Dendritic cell treated with granulocyte-macrophage colony-stimulating factor and Interleukin-4, amounts not matched to agents 40 ng/mL and 50 ng/mL, for 4 days (primary cell): ENCODE data around the gene RYK.

ENCODE experiments used
- H3K27ac Mint-ChIP-seq: one replicate; pipeline ENCODE4 v1.8.0; 2022; ENCODE audit warnings: mild to moderate bottlenecking, mixed read lengths
- H3K27me3 Mint-ChIP-seq: one replicate; pipeline ENCODE4 v1.8.0; 2022; ENCODE audit warnings: mild to moderate bottlenecking, mixed read lengths
- H3K36me3 Mint-ChIP-seq: one replicate; pipeline ENCODE4 v1.8.0; 2022; ENCODE audit warnings: low read depth, mixed read lengths
- H3K4me1 Mint-ChIP-seq: one replicate; pipeline ENCODE4 v1.8.0; 2022; ENCODE audit warnings: low read depth, mixed read lengths
- H3K4me3 Mint-ChIP-seq: one replicate; pipeline ENCODE4 v1.8.0; 2022; ENCODE audit warnings: mild to moderate bottlenecking, moderate library complexity, mixed read lengths
- H3K9me3 Mint-ChIP-seq: one replicate; pipeline ENCODE4 v1.8.0; 2022; ENCODE audit warnings: mixed read lengths
- intact Hi-C: fragments of 100-400 bp; cut with micrococcal nuclease; formaldehyde crosslinking; loops from one replicate; pipeline ENCODE4 v1.15.0; 2022

RYK gene

GRCh38 chr3:134250717-134251220 lies at the start of gene RYK:
Gene RYK (minus strand): TSS chr3:134250859. CDS start chr3:134250654, 205 bp downstream.
- Mint-ChIP-seq H3K27ac (peak within 1 kb of the TSS; percentile 88), H3K9me3 (no peaks in the 10 kb centered on the region), H3K4me3 (peak within 1 kb of the TSS; percentile 85), H3K36me3 (peaks cover 6% of the 10 kb centered on the region), H3K4me1 (peaks cover 78% of the 10 kb centered on the region), H3K27me3 (peaks cover 2% of the 10 kb centered on the region)
- intact Hi-C loops = loop anchor here (5.0 to 10.0 kb wide), 2 partner anchors 237 to 1944 kb away; partner anchors contain the start of genes ANAPC13, CEP63 and MSL2

DNA sequence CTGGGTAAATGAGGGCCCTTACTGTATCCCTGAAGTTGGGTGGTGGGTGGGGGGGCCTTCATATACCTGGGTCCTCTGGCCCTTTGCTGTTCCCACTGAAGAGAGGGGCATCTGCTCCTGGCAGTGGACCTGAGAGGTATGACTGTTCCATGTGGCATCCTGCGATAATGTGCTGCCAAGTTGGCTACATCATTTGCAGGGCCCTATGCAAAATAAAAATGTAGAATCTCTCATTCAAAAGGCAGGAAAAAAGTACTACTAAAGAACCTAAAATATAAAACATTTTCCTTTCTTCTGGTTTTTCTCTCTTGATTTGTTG lies 49.2 kb upstream of the RYK start:
- H3K4me3 Mint-ChIP-seq = no peak overlapping the region
- H3K9me3 Mint-ChIP-seq = peaks cover 6% of the 10 kb centered on the region
- H3K36me3 Mint-ChIP-seq = no peaks in the 10 kb centered on the region
- H3K27me3 Mint-ChIP-seq = peaks cover 32% of the 10 kb centered on the region
- H3K4me1 Mint-ChIP-seq = peaks cover 6% of the 10 kb centered on the region
- H3K27ac Mint-ChIP-seq = no peak overlapping the region
- intact Hi-C loops = loop anchor here (5.0 to 10.0 kb wide), 2 partner anchors 65 to 88 kb away; no protein-coding TSS in a partner anchor

- peaks cover 31% of the 10 kb centered on the region for H3K27me3 Mint-ChIP-seq
- H3K4me1 Mint-ChIP-seq = peaks cover 6% of the 10 kb centered on the region
- no peak overlapping the region for H3K27ac Mint-ChIP-seq
- peaks cover 6% of the 10 kb centered on the region for H3K9me3 Mint-ChIP-seq
- intact Hi-C loops = loop anchor here (5.0 to 10.0 kb wide), 2 partner anchors 65 to 87 kb away; no protein-coding TSS in a partner anchor
- no peak overlapping the region for H3K4me3 Mint-ChIP-seq
- no peaks in the 10 kb centered on the region for H3K36me3 Mint-ChIP-seq
Observed at GRCh38 chr3:134299185-134299887, 48.7 kb upstream of the RYK start.

DNA sequence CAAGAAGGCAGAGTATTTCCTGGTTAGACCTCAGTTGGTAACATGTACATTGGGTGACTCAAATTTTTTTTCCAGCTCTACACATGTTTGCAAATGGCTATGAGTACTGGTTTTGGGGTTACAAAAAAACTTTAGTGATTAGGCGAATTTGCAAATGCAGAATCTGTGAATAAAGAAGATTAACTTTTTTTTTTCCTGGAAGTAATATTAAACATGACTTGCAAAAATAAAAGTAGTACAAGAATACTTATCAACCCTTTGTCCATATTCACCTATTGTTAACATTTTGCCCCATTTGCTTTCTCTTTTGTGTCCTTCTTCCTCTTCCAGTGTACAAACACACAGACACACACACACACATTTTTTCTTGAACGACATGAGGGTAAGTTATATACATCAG lies 47.6 kb upstream of the RYK start:
- H3K27ac Mint-ChIP-seq = no peak overlapping the region
- intact Hi-C loops = loop anchor here (5.0 to 10.0 kb wide), 2 partner anchors 63 to 86 kb away; no protein-coding TSS in a partner anchor
- H3K36me3 Mint-ChIP-seq = no peaks in the 10 kb centered on the region
- H3K9me3 Mint-ChIP-seq = peaks cover 6% of the 10 kb centered on the region
- H3K4me3 Mint-ChIP-seq = no peak overlapping the region
- peaks cover 23% of the 10 kb centered on the region for H3K27me3 Mint-ChIP-seq
- H3K4me1 Mint-ChIP-seq = peaks cover 6% of the 10 kb centered on the region

DNA sequence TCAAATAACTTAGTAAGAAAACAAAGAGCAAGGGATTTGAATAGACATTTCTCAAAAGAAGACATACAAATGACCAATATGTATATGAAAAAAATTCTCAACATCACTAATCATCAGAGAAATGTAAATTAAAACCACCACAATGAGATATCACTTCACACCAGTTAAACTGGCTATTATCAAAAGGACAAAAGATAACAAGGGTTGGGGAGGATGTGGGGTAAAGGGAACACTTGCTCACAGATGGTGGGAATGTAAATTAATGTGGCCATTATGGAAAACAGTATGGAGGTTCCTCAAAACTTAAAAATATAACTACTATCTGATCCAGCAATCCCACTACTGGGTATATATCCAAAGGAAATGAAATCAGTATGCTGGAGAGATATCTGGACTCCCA lies 46.0 kb upstream of the RYK start:
- Mint-ChIP-seq H3K4me1 (peaks cover 10% of the 10 kb centered on the region), H3K4me3 (no peak overlapping the region), H3K27me3 (peaks cover 18% of the 10 kb centered on the region), H3K36me3 (no peaks in the 10 kb centered on the region), H3K9me3 (peaks cover 6% of the 10 kb centered on the region), H3K27ac (no peak overlapping the region)
- intact Hi-C loops = loop anchor here (5.0 to 10.0 kb wide), 2 partner anchors 62 to 84 kb away; no protein-coding TSS in a partner anchor

GRCh38 chr3:134295930-134296329 lies 45.3 kb upstream of the RYK start:
- intact Hi-C loops = loop anchor here (5.0 to 10.0 kb wide), 2 partner anchors 61 to 84 kb away; no protein-coding TSS in a partner anchor
- Mint-ChIP-seq H3K9me3 (peaks cover 6% of the 10 kb centered on the region), H3K4me1 (peaks cover 11% of the 10 kb centered on the region), H3K36me3 (no peaks in the 10 kb centered on the region), H3K27ac (no peak overlapping the region), H3K27me3 (peaks cover 16% of the 10 kb centered on the region), H3K4me3 (no peak overlapping the region)

GRCh38 chr3:134294302-134295280 lies 43.9 kb upstream of the RYK start:
- peaks cover 11% of the 10 kb centered on the region for H3K4me1 Mint-ChIP-seq
- no peak overlapping the region for H3K4me3 Mint-ChIP-seq
- intact Hi-C loops = loop anchor here (5.0 to 10.0 kb wide), 2 partner anchors 60 to 82 kb away; no protein-coding TSS in a partner anchor
- no peaks in the 10 kb centered on the region for H3K36me3 Mint-ChIP-seq
- peaks cover 6% of the 10 kb centered on the region for H3K9me3 Mint-ChIP-seq
- H3K27ac Mint-ChIP-seq = no peak overlapping the region
- H3K27me3 Mint-ChIP-seq = peaks cover 16% of the 10 kb centered on the region

GRCh38 chr3:134291319-134292254 lies 40.9 kb upstream of the RYK start:
- Mint-ChIP-seq H3K27me3 (peaks cover 22% of the 10 kb centered on the region), H3K27ac (no peak overlapping the region), H3K9me3 (peaks cover 6% of the 10 kb centered on the region), H3K4me3 (no peak overlapping the region), H3K36me3 (no peaks in the 10 kb centered on the region), H3K4me1 (peaks cover 5% of the 10 kb centered on the region)
- intact Hi-C loops = loop anchor here (10.0 kb wide), 1 partner anchor 57 kb away; no protein-coding TSS in a partner anchor

DNA sequence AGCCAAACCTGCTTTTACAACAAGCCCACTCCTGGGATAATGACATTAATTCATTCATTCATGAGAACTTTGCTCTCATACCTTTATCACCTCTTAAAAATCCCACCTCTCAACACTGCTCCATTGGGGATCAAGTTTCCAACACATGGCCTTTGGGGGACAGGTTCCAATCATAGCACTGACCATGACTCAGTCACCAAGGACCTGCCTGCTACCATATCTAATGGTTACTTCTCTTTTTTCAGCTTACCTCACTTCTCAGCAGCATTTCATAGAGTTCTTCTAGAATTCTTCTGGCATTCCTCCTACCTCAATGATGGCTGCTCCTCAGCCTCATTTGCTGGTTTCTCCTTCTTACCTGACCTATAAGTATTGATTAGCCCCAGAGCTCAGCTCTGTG lies 36.9 kb upstream of the RYK start:
- peaks cover 15% of the 10 kb centered on the region for H3K27me3 Mint-ChIP-seq
- no peaks in the 10 kb centered on the region for H3K36me3 Mint-ChIP-seq
- H3K4me3 Mint-ChIP-seq = no peak overlapping the region
- no peaks in the 10 kb centered on the region for H3K9me3 Mint-ChIP-seq
- peaks cover 5% of the 10 kb centered on the region for H3K4me1 Mint-ChIP-seq
- no peak overlapping the region for H3K27ac Mint-ChIP-seq
- intact Hi-C loops = no loop called here

GRCh38 chr3:134284438-134284837 lies 33.8 kb upstream of the RYK start:
- Mint-ChIP-seq H3K4me1 (no peaks in the 10 kb centered on the region), H3K4me3 (no peak overlapping the region), H3K36me3 (no peaks in the 10 kb centered on the region), H3K27ac (no peak overlapping the region), H3K27me3 (peaks cover 22% of the 10 kb centered on the region), H3K9me3 (no peaks in the 10 kb centered on the region)
- intact Hi-C loops = no loop called here

- intact Hi-C loops = no loop called here
- Mint-ChIP-seq H3K4me3 (no peak overlapping the region), H3K27ac (no peak overlapping the region), H3K36me3 (no peaks in the 10 kb centered on the region), H3K4me1 (no peaks in the 10 kb centered on the region), H3K9me3 (no peaks in the 10 kb centered on the region), H3K27me3 (peaks cover 14% of the 10 kb centered on the region)
Observed at GRCh38 chr3:134282659-134283047, 32.0 kb upstream of the RYK start.

DNA sequence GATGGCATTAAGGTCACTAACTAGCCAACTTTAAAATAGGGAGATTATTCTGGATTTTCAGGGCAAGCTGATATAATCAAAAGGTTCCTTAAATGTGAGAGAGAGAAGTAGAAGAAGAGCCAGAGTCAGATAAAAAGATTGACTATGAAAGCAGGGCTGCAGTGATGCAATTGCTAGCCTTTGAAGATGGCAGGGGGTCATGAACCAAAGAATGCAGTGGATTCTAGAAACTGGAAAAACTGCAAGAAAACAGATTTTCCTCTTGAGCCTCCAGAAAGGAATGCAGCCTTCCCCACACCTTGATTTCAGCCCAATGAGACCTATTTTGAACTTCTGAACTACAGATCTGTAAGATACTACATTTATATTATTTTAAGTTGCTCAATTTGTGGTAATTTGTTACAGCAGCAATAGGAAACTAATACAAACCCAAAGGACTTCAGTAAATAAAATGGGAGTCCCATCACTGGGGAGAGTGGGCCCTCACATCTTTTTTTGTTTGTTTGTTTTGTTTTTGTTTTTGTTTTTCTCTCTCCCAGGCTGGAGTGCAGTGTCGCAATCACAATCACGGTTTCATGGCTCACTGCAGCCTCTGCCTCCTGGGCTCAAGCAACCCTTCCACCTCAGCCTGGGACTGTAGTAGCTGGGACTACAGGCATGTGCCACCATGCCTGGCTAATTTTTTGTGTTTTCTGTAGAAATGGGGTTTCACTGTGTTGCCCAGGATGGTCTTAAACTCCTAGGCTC lies 31.4 kb upstream of the RYK start:
- H3K9me3 Mint-ChIP-seq = no peaks in the 10 kb centered on the region
- H3K4me3 Mint-ChIP-seq = no peak overlapping the region
- no peak overlapping the region for H3K27ac Mint-ChIP-seq
- intact Hi-C loops = no loop called here
- H3K36me3 Mint-ChIP-seq = no peaks in the 10 kb centered on the region
- no peaks in the 10 kb centered on the region for H3K4me1 Mint-ChIP-seq
- H3K27me3 Mint-ChIP-seq = peaks cover 17% of the 10 kb centered on the region
